ENCODE data around the gene SERPINA6.
"Not testable (repeated sequence)": the region's sequence is repeated elsewhere in the genome, so short reads cannot be mapped to it uniquely, and the experiment has no call there.

The SERPINA6 gene, protein sequence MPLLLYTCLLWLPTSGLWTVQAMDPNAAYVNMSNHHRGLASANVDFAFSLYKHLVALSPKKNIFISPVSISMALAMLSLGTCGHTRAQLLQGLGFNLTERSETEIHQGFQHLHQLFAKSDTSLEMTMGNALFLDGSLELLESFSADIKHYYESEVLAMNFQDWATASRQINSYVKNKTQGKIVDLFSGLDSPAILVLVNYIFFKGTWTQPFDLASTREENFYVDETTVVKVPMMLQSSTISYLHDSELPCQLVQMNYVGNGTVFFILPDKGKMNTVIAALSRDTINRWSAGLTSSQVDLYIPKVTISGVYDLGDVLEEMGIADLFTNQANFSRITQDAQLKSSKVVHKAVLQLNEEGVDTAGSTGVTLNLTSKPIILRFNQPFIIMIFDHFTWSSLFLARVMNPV

DNA sequence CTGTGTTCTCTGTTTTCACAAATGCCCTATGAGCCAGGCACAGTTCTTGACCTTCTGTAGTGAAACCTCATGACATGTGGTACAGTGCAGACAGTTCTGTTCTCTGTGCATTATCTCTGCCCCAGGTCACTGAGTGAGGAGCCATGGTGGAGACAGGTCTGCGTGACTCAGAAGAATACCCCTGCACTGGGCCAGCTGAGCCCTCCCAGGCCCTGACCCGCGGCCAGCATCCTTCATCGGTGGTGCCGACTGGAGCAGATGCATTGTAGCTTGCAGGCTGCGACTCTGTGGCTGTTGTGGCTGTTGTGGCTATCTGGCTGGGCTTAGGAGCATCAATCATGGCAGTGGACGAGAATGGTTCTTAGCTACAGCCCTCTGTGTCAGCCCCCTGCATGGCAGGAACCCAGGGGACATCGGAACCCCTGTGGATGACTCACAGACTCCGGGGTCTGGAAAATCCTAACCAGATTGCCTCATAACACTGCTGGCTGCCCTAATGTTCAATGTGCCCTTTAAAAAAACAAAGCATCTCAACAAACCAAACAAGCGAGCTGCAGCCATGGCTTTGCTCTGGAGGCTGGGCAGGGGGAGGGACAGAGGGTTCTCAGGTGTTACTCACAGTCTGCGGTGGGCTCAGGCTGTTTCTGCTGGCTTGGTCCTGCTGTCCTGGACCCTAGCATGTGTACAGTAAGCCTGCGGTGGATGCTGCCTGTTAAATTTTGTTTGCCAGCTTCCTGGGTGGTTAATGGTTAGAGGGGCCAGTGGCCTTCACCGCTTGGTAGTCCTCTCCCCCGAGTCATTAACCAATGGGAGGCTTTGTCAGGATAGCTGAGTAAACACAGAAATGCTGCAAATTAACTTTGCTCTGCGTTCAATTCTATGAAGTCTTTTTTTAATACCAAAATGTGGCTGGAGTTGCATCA, at the start of gene SERPINA6:
SERPINA6 (minus strand) TSS at position 689 of the 923 bp plus-strand sequence. CDS start 8,688 bp downstream, outside the sequence.
- peak; percentile 43 for DNase-seq

DNA sequence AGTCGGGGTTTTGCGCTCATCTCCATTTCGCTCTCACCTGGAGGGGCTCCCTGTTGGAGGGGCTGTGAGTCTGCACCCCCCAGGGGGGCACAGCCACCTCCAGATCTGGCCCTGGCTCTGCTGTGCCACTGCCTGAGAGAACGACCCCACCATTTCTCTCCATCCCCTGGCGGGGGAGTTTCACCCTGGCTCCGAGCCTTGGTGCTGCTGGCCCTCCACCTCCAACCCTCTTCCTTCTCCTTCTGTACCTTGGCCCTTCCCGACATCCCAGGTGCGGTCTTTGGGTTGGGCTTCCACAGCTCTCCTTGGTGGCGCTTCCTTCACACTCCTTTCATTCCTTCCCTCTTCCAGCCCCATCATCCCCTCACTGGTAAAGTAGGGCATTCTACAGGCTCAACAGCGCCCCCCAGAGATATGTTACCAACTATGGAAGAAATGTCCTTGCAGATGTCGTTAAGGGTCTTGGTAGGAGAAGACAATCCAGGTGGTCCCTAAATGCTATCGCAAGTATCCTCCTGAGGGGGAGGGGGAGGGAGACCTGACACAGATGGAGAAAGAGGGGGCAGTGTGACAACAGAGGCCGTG, 49.0 kb upstream of the SERPINA6 start:
- DNase-seq: no peak

DNA sequence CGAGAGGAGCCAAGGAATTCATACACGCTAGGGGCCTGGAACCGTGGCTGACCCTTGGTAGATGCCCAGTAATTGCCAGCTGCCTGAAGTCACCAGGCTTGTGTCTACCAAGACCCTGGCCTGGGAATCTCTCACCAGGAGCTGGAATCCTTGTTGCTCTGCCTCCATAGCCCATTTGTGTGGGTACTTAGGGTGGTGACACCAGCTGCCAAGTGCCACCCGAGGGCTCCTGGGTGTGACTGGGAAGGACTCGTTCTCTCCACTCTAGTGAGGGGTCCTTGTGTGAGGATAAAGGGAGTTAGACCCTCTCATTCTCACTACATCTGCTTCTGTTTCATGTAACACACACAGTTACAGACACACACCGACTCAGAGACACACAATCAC, 47.4 kb upstream of the SERPINA6 start:
- no peak for DNase-seq

DNA sequence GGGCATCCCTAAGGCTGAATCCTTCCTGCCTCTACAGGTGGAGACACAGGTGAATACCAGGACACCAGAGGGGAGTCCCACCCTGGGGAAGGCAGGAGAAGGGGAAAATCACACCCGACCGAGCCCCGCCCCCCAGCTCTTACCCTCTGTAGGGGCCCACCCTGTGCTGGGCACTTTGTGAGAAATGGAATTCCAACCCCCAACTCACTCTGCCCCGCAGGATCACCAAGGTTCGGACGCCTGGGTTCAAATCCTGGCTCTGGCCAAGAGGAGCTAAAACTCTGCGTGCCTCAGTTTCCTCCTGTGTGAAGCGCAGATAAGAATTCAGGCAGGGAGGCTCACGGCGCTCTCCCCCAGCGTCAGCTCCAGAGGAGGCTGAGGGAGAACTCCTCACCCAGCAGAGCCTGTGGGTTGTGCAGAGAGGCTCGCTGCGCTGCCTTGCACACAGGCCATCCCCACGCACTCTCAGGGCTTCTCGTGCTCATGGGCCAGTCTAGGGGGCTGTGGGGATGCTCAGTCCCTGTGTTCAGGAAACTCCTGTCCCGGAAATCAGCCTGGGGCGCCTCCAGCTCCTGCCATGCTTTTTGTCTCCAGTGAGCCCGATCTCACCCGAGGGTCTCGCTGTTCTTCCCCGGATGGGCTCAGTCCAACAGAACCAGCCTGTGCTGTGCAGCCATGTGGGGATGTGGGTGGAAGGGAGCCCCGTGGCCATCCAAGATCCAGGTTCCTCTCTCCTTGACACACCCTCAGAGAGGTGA, 46.8 kb upstream of the SERPINA6 start:
- DNase-seq: not testable (repeated sequence)

DNA sequence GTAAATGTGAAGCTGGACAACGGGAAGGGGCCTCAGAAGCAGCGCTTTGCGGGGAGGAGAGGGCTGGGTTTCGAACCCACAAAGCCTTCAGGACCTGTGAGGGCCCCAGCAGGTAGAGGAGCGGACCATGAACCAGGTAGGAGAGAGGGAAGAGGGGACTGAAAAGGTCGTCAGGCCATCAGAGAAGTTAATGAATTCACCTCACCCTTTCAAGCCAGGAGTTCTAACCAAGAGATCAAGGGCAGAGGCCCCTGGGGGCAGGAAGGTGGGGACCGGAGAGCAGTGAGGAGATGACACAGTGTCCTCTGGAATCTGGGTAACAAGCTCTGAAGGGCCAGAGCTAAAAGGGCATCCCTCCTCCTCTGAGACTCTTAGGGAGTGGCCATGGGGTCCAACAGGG, 45.8 kb upstream of the SERPINA6 start:
- DNase-seq: no peak

DNA sequence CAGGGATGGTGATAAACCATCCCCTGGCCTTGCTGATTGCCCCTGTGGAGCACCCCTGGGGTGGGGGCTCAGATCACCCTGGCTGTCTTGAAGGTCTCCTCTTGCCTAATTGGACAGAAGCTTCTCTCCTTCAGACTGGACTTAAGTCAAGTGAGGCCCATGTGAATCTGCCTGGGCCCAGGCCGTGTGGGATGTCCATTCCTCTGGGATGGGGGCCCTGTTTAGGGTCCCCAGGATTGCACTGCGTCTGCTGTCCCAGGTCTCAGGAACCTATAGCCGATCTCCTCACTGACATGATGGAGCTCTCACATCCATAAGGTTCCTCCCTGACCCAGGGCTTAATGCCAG, 45.1 kb upstream of the SERPINA6 start:
- no peak for DNase-seq

DNA sequence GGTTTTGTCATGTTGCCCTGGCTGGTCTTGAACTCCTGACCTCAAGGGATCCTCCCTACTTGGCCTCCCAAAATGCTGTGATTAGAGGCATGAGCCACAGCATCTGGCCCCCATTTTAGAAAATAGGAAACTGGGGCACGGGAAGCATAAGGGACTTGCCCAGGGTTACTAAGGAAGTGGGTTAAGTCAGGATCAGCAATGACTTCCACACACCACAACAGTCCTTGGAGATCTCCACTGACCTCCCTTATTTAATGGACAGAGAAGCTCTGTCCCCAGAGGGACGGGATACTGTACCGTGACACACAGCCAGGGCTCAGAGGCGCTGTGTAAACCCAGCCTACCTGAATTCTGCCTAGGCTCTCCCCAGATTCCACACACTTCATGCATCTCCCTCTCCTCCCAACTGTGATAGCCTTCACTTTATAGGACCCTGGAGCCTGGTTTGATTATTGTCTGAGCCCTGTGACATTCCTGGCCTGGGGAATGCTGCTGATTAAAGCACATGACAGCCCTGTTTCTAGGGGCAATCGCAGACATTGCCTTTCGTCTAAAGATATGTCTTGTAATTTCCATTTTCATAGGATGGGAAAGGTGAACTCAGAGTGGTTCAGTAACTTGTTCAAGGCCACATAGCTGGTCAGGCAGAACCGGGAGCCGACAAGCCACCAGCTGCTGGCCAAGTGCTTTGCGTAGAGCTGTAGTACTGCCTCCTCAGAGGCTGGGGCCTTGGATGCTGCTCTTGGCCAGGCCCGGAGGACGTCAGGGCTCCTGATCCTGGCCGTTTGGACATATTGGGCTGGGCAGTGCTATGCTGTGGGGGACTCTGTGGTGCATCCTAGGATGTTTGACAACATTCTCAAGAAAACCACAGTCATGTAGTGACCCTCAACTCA, 44.5 kb upstream of the SERPINA6 start:
- DNase-seq: no peak

DNA sequence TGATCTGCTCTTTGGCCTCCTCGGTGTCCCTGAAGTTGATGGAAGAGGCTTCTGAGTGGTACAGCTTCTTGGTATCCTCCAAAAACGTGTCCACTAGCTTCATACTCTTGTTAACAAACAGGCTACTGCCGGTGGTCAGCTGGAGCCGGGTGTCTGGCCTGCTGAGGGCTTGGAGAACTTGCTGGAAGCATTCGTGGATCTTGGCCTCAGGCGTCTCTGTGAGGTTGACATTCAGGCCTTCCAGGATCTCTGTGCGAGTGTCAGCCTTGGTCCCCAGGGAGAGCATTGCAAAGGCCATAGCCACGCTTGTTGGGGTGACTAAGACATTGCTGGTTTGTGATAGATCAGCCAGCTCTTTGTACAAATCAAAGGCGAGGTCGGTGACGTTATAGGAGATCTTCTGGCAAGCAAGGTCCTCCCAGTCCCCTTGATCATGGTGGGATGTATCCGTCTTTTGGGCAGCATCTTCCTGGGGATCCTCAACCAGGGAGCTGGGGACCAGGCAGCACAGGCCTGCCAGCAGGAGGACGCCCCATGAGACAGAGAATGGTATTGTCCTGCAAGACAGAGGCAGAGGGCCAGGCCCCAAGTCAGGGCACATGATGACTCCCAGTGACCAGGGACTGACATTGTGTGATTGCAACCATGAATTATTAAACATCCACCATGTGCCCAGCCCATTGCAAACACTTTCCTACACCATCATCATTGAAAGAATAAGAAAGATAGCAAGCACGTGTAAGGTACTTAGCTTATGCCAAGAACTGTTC, 43.2 kb upstream of the SERPINA6 start, which contains the start of gene SERPINA2:
SERPINA2 (minus strand) TSS at position 553 of the 770 bp plus-strand sequence.
- no peak for DNase-seq

DNA sequence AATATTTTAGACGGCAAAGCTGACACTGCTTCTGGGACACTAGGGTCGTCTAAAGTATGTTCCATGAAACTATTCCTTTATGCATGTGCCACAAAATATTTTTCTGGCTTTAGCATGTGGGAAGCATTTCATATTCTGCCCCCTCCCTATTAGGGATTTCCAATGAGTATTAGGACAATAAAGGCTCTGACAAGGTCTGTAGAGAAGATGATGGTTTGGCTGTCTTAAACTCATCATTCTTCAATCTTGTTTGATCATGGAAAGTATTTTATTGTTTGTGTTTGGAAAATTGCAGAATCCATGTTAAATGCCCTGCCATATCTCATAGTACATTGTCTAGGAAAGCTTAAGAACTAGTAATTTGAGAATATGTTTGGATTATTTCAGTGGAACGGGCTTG, 42.5 kb upstream of the SERPINA6 start:
- DNase-seq: no peak

DNA sequence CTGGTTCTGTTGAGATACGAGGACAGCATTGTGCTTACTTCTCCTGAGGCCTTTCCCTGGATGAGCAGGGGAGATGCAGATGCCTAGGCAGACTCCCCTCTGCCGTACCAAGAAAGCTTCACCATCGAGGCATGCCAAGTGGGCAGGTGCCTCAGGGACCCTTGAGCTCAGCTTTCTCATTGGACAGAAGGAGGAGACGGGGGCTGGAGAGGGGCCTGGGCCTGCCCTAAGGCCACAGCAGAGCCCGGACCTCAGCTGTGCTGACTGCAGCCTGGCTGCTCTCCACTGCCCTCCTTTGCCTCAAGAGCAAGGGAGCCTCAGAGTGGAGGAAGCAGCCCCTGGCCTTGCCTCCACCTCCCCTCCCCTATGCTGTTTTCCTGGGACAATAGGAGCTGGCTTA, 41.8 kb upstream of the SERPINA6 start:
- no peak for DNase-seq

DNA sequence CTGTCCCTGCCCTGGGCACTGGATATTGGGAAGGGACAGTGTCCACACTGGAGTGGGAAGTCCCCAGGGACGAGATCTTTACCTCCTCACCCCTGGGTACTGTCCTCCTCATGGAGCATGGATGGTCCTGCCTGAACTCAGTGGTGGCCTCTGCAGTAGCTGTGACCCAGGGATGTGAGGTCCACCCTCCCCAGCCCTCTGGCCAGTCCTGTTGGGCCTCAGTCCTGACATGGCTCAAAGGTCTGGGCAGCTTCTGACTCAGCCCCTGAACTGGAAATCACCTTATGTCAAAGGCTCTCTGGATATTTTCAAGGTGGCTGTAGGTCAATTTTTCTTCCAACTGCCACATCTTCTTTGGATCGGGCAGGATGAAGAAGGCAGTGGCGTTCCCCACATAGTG, 40.9 kb upstream of the SERPINA6 start:
- no peak for DNase-seq

DNA sequence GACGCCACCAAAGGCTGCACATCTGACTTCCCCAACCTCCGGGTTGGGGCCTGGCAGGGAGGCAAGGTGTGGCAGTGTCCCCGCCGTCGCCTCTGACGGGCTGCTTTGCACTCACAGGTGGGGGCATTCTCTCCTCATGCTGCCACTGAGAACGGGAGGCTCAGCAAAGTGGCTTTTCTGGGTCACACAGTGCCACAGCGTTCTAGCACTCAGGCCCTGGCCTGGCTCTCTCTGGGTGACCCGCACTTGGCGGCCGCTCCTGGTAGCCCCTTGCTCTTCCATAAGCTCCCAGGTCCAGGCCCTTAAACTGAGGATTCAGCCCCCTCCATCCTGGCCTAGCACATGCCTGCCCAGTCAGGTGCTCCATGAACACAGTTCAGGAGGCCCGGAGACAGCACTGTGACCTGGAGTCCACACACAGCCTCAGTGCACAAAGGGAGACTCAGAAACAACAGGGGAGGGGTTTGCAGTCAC, 40.1 kb upstream of the SERPINA6 start:
- DNase-seq: no peak

DNA sequence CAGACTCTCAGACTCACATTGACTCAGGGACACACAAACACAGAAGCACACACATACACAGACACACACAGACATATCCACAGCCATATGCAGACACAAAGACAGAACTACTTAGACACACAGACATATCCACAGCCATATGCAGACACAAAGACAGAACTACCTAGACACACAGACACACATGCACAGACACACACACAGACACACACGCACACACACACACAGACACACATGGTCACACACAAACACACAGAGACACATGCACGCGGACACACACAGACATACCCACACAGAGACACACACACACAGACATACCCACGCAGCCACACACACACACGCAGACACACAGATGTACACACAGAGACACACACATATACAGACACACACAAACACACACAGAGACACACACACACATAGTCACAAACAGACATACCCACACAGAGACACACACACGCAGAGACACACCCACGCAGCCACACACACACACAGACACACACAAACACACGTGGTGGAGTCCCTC, 39.5 kb upstream of the SERPINA6 start:
- DNase-seq: no peak

DNA sequence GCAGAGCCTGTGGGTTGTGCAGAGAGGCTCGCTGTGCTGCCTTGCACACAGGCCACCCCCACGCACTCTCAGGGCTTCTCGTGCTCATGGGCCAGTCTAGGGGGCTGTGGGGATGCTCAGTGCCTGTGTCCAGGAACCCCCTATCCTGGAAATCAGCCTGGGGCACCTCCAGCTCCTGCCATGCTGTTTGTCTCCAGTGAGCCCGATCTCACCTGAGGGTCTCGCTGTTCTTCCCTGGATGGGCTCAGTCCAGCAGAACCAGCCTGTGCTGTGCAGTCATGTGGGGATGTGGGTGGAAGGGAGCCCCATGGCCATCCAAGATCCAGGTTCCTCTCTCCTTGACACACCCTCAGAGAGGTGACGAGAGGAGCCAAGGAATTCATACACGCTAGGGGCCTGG, 38.5 kb upstream of the SERPINA6 start:
- no peak for DNase-seq

DNA sequence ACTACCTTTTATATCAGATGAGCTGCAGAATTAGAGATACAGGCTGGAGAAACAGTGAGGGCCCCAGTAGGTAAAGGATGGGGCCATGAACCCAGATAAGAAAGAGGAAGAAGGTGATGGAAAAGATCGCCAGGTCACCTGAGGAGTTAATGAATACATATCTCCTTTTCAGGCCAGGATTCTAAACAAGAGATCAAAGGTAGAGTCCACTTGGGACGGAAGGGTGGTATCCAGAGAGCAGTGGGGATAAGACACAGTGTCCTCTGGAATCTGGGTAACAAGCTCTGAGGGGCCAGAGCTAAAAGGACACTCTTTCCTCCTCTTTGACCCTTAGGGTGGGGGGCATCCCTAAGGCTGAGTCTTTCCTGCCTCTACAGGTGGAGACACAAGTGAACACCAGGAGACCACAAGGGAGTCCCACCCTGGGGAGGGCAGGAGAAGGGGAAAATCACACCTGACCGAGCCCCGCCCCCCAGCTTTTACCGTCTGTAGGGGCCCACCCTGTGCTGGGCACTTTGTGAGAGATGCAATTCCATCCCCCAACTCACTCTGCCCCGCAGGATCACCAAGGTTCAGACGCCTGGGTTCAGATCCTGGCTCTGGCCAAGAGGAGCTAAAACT, 37.9 kb upstream of the SERPINA6 start:
- no peak for DNase-seq

DNA sequence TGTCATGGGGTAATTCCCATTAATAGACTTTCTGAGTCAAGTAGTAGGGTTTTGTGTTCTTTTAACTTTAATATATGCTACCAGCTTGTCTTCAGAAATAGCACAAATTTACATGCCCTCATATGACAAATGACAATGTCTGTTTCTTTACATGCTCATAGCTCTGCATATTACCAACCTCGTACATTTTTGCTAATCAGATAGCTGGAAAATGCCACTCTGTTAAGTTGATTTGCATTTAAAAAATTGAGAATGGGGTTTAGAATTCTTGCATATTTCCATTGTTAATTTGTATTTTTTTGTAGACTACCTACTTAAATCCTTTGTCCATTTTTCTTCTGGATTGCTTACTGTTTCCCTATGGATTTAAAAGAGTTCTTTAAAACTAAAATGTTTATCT, 34.0 kb upstream of the SERPINA6 start:
- DNase-seq: no peak

DNA sequence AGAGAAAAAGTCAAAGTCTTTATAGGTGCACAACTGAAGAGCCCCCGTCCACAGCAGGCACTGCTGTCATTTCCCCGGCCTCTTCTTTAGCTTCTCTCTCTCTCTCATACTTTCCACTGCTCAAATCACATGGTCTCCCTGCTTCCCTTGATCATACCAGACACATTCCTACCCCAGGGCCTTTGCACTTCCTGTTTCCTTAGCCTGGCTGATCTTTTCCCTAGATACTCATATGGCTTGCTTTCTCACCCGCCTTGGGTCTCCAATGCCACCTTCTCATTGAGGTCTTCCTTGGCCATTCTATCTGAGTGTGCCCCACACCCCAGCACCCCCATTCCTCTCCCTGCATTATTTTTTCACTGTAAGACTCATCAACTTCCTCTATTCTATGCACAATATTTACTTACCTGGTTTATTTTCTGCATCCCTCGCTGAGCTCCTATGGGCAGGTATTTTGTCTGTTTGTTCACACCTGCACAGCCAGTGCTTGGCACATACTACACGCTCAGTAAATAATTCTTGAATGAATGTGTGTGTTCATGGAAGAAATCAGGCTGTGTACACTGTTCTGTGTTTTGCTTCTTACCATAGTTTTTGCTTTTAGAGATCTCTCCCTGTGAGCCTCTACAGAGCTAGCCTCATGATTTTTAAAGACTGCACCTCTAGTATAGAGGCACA, 33.4 kb upstream of the SERPINA6 start:
- no peak for DNase-seq

DNA sequence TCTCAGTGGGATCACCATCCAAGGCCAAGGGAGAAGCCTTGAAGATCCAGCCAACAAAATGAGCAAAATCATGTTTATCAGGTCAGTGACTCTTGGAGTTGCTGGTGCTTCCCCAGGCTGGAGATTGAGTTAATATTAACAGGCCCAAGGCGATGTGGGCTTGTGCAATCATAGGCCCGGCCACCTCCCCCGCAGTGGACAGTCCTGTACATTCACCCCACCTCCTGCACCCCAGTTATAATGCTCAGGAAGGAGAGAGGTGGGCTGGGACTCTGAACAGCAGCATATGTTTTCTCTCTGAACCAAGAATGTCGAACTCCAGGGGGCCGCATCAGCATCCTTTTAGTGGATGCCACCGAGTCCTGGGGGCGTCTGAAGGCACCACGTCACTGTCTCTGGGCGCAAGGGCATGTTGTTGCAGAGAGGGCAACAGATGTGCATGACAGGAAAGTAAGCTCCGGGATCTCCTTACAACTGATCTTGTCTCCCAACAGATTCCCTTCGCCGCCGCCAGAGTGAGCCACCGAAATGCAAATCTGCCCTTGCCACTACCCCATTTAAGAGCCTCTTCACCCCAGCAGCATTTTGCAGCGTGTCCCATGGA, 32.2 kb upstream of the SERPINA6 start:
- DNase-seq: peak; percentile 57

DNA sequence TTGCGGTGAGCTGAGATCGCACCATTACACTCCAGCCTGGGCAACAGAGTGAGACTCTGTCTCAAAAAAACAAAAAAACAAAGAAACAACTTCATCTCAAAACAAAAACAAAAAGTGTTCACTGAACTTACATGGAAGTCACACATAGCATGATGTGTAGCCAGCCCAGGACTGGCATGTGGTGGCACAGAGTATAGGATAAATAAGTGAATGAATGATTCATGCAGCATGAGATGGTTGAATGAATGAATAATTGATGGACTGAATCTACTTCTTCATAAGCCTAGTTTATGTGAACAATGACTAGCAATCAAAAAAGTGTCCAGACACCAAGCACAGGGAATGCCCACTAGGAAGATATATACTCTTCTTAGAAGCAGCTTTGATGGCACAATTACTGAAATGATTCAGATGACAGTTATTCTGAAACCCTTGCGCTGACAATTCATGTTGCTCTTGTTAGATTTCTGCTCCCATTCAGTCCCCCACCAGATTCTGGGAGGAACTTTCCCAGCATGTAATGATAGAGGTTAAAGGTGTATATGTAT, 31.6 kb upstream of the SERPINA6 start:
- DNase-seq: no peak

Data from fibroblast of upper back skin (primary cell).